HT-29 (cell line): ENCODE results near the gene PDCD7. TPM values are rescaled to one million over a fixed set of nuclear protein-coding genes. Genes with fewer than 3 reads are reported as not detected.
"Not testable (repeated sequence)": the region's sequence is repeated elsewhere in the genome, so short reads cannot be mapped to it uniquely, and the experiment has no call there.

Experiments used
- DNase-seq: peaks from one replicate; pipeline ENCODE4 v3.0.0-alpha.2; 2015; ENCODE audit warnings: low spot score
- total RNA-seq: library from RNA; depleted of rRNA; stranded (reverse); fragments of >200 nt; shearing (Covaris generic); gene quantifications from 2 replicates; pipeline ENCODE4 v1.2.3, GENCODE V29; 2014

PDCD7 gene
- total RNA-seq, 1 experiment from 2014 or later, result 9.8 TPM

GRCh38 chr15:65130941-65131340 lies 2.7 kb downstream of the PDCD7 start:
- peak; percentile 28 for DNase-seq

DNA sequence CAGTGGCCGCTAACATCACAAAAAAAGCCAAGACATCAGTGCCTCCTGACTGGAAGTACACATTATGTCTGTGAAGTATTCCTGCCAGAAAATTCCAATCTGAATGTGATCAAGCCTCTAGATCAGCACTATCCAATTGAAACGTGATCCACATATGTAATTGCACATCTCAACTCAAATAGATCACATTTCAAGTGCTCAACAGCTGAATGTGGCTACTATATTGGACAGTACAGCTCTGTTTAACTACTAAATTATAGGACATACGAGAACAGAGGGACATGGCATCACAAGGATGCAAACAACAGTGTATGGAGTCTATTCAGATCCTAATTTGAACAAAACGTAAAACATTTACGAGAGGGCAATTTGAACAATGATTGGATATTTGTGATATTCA lies 18.1 kb downstream of the PDCD7 start:
- no peak for DNase-seq

DNA sequence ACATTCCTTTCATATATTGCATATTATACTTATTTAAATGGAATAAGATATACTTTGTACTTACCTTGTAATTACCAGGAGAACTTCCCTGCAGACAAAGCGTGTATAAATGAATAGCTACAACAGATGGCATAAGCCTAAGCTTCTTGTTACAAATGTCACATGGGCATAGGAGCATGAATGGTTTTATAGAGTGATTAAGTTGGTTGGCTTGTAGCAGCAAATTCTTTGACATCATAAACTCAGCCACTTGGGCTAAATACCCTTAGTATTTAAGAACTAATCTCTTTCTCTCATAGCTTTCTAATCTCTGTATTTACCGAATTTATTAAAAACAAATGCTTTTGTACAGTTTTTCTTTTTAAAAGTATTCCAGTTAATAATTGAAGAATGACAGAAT lies 18.5 kb downstream of the PDCD7 start, which contains the start of gene UBAP1L:
TSS of gene UBAP1L (minus strand) at position 115 of the 400 bp plus-strand sequence. CDS start 8,985 bp downstream, outside the sequence.
- DNase-seq, result no peak

DNA sequence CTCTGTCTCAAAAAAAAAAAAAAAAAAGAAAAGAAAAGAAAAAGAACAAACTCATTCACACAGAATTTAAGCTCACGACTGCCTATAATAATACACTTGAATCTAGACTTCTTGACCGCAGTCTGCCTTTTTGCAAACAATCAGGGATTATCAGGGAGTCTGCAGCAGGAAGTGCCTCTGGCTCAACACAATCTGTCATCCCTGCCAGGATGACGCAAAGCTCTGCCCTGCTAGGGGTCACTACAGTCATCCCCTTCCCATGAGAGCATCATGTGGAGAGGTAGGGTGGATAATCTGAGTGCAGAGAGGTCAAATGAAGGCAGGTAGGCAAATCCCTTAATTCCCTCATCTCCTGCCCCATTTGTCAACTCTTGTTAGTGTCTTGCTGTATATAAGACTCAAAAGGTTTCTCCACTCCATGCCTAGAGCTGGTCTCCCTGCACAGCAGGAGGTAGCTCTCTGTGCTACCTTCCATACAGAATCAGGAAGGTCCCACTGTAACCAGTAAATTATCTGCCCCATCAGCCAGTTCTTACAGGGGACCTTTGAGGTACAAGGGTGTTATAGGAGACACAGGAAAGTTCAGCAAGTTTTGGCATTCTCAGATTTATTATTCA lies 22.8 kb downstream of the PDCD7 start:
- DNase-seq, result no peak

DNA sequence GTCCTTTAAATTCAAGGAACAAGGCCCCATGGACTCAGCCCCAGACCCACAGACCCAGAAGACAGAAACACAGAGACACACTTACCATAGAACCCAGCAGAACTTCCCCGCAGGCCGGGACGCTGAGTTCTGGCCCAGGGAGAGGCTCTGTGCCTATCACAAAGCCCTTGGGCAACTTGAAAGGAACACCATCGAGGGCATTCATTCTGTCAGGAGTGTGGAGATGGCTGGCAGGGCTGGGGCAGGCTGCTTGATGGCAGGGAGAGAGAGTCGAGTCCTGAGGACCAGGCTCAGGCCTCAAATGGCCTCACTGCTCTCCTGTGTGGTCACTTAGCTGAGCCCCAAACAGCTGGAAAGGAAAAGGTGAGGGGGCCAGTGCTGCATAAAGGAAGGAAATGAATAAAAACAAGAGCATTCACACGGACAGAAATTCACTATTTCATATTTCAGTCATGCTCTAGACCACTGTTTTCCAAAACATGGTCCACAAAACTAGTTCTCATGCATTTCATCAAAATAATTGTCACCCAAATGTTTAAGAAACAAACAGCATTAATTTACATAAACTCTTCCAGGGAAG lies 27.5 kb downstream of the PDCD7 start:
- no peak for DNase-seq

DNA sequence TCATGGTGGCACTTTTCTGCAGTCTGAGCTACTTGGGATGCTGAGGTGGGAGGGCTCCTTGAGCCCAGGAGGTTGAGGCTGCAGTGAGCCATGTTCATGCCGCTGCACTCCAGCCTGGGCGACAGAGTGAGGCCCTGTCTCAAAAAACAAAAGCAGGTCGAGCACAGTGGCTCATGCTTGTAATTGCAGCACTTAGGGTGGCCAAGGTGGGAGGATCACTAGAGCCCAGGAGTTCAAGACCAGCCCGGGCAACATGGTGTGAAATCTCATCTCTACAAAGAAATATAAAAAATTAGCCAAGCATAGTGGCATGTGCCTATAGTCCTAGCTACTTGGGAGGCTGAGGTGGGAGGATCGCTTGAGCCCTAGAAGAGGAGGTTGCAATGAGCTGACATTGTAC lies 28.6 kb downstream of the PDCD7 start:
- DNase-seq, result no peak

DNA sequence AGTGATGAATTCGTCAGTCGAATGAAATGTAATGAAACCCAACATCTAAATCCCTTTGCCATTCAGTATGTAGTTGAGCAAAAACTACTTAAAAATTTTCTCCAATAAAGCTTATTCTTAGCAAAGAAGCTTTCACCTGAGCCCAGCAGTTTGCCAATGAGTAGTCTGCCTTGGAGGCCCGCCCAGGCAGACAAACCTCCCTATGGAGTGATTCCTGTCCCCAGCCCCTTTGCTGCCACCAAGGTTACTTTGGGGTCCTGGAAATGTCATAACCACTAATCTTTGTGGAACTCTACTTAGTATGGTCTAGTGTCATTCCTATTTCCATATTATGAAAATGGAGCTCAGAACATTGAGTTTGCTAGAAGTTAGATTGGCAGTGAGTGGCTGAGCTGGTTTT lies 30.7 kb downstream of the PDCD7 start:
- DNase-seq, result no peak

DNA sequence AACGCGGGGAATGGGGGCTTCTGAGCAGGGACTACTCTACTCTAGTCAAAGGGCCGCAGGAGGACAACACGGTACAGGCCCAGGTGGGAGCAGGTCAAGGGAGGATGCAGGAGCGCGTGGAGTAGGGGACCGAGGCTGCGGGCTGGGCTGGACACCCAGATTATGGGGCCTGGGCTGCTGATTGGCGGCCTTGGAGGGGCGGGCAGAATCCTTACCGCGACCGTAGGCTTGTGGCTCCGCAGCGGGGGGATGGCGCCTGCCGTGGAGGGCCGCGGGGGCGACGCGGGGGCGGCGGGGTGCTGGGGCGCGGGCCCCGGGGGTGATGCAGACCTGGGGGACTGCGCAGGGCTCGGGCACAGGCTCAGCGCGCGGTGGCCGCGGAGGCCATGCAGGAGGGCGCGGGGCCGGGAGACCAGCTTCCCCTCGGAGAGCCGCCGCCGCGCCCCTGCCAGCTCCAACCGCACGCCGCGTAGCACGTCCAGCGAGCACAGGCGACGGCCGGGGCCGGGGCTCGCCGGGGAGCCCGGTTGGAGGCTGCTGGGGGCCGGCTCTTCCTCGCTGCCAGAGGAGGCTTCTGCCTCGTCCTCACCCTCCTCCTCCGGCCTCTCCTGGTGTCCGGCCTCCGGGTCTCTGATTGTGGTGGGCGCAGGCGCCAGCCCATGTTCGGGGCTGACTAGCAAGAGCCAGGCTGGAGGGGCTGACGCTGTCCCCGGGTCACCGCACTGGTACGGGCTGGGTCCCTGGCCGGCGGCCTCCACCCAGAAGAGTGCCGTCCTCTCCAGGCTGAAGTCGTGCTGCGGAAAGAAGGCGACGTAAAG lies 31.5 kb downstream of the PDCD7 start:
- no peak for DNase-seq

- DNase-seq, result peak; percentile 90
Measured at GRCh38 chr15:65101411-65101890, 32.2 kb downstream of the PDCD7 start.

DNA sequence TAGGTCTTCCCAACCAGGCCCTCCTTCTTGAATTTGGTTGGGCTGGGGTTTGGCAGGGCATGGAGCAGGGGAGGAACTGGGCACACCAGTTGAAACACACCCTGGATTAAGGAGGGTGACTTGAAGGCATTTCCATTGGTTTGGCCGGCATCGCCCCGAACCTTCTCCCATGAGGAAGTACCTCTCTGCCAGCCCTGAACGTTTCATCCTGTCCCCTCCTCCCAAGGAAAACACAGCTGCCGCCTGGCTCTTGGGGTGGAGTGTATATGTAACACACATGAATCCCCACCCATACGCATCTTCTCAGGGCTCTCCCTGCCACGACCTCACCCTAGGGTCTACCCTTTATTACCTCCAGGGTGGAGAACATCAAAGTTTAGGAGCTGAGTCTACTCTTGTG lies 33.2 kb downstream of the PDCD7 start:
- peak; percentile 60 for DNase-seq

DNA sequence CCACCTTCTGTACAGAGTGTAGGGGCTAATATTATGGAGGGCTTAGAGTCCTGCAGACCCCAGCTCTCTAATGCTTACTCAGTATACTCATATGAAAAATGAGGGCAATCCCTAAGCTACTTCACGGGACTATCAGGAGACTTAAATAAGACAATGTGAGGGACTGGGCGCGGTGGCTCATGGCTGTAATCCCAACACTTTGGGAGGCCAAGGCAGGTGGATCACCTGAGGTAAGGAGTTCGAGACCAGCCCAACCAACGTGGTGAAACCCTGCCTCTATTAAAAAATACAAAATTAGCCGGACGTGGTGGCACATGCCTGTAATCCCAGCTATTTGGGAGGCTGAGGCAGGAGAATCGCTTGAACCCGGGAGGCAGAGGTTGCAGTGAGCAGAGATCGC lies 33.8 kb downstream of the PDCD7 start:
- not testable (repeated sequence) for DNase-seq

DNA sequence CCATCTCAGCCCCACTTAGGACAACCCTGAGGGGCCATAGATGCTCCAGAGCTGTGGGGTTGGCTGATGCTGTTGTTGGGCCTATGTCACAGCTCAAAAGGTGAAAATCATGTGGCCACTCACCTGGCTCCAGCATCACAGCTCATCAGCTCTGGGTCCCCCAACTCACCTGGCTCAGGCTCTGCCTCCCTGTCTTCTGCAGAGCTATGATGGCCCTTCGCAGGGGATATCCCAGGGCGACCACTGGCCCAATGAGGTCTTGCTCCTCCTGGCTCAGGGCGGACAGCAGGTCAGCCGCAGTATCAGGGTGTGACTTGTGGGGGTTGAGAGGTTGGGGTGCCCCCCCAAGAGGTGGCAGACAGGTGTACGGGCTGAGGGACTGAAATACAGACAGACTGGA lies 34.3 kb downstream of the PDCD7 start:
- no peak for DNase-seq

- DNase-seq, result no peak
Measured at GRCh38 chr15:65097651-65098263, 35.9 kb downstream of the PDCD7 start.

GRCh38 chr15:65096481-65097385 lies 36.9 kb downstream of the PDCD7 start:
- DNase-seq, result no peak

GRCh38 chr15:65095747-65096104 lies 37.9 kb downstream of the PDCD7 start:
- no peak for DNase-seq

DNA sequence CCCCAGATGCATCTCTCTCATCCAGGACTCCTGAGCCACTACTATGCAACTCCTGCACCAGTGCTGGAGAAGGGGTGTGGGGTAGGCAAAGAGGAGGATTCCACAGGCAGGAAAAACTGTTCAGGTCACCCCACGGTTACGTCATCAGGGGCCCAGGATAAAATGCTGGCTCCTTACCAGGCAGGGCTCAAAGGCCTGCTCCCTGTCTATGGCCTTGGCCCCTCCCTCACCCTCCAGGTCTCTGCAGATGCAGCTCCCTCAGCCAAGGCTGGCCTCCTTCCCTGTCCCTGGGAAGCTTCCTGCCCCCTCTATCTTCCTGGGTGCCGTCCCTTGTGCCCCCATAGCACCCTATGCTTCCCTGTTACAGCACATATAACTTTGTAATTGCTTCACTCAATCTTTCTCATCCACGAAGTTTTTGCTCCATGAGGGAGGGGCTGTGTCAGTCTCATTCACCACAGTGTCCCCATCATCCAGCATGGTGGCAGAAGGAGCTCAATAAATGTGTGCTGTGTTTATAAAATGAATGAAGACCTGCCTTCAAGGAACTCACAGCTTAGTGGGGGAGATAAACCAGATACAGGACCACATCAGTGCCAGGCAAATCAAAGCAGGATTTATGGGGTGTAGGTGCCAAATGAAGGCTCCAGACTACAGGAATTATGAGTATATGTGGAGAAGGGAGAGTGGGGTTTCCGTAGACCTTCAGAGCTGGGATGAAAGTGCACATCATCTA lies 38.4 kb downstream of the PDCD7 start:
- no peak for DNase-seq

- DNase-seq, result no peak
Measured at GRCh38 chr15:65094294-65094995, 39.2 kb downstream of the PDCD7 start.

GRCh38 chr15:65093793-65094170 lies 39.8 kb downstream of the PDCD7 start:
- not testable (repeated sequence) for DNase-seq

GRCh38 chr15:65092911-65093792 lies 40.5 kb downstream of the PDCD7 start:
- DNase-seq, result no peak
